ENCODE measurements around the gene BCKDHA. TPM values are rescaled to one million over a fixed set of nuclear protein-coding genes. Genes with fewer than 3 reads are reported as not detected.

The BCKDHA gene
- 77.3 and 112 TPM in 2 replicates for total RNA-seq (2014; rRNA removed; shearing (Covaris generic))

GRCh38 chr19:41397086-41398049 lies at the start of gene BCKDHA, which contains the start of gene EXOSC5:
BCKDHA (plus strand) TSS chr19:41397818; CDS start chr19:41397828, 10 bp downstream.
EXOSC5 (minus strand) TSS chr19:41397359; CDS start chr19:41397328, 31 bp downstream.
- DNase-seq (ENCODE audit: low read depth), result peak; percentile 100

GRCh38 chr19:41350735-41351338 lies 46.8 kb upstream of the BCKDHA start:
- peak; percentile 18 for DNase-seq (ENCODE audit: low read depth)

- DNase-seq (ENCODE audit: low read depth), result peak; percentile 62
Measured at GRCh38 chr19:41351339-41352245, 46.0 kb upstream of the BCKDHA start.

GRCh38 chr19:41352279-41352608 lies 45.4 kb upstream of the BCKDHA start:
- no peak for DNase-seq (ENCODE audit: low read depth)

- peak; percentile 59 for DNase-seq (ENCODE audit: low read depth)
Measured at GRCh38 chr19:41352609-41353465, 44.8 kb upstream of the BCKDHA start.

GRCh38 chr19:41353466-41354342 lies 43.9 kb upstream of the BCKDHA start, which contains the start of gene TGFB1:
TGFB1 (minus strand) TSS chr19:41353922; CDS start chr19:41353044, 878 bp downstream.
- peak; percentile 91 for DNase-seq (ENCODE audit: low read depth)

GRCh38 chr19:41354343-41354953 lies 43.2 kb upstream of the BCKDHA start:
- no peak for DNase-seq (ENCODE audit: low read depth)

GRCh38 chr19:41355035-41355434 lies 42.6 kb upstream of the BCKDHA start:
- no peak for DNase-seq (ENCODE audit: low read depth)

- no peak for DNase-seq (ENCODE audit: low read depth)
Measured at GRCh38 chr19:41355802-41356201, 41.8 kb upstream of the BCKDHA start.

- DNase-seq (ENCODE audit: low read depth), result no peak
Measured at GRCh38 chr19:41356984-41357739, 40.5 kb upstream of the BCKDHA start.

GRCh38 chr19:41357746-41358145 lies 39.9 kb upstream of the BCKDHA start:
- no peak for DNase-seq (ENCODE audit: low read depth)

- no peak for DNase-seq (ENCODE audit: low read depth)
Measured at GRCh38 chr19:41359741-41360140, 37.9 kb upstream of the BCKDHA start.

GRCh38 chr19:41362143-41362847 lies 35.3 kb upstream of the BCKDHA start:
- DNase-seq (ENCODE audit: low read depth), result no peak

GRCh38 chr19:41363371-41363752 lies 34.3 kb upstream of the BCKDHA start:
- no peak for DNase-seq (ENCODE audit: low read depth)

- DNase-seq (ENCODE audit: low read depth), result peak; percentile 98
Measured at GRCh38 chr19:41363753-41364523, 33.7 kb upstream of the BCKDHA start, which contains the start of gene B9D2. B9D2 (minus strand) TSS chr19:41364149; CDS start chr19:41363519, 630 bp downstream.

- DNase-seq (ENCODE audit: low read depth), result peak; percentile 22
Measured at GRCh38 chr19:41364524-41365391, 32.9 kb upstream of the BCKDHA start.
